GM18520 (cell line): ENCODE measurements around the gene GPR42.
"Not testable (repeated sequence)": the region's sequence is repeated elsewhere in the genome, so short reads cannot be mapped to it uniquely, and the experiment has no call there.

Experiments
- ATAC-seq: cut with Tn5 transposase; IDR thresholded peaks from one replicate; pipeline ENCODE4 v1.9.1; 2021; ENCODE audit not compliant: unreplicated experiment

The GPR42 gene

GRCh38 chr19:35392742-35393715 lies 22.2 kb downstream of the GPR42 start:
- ATAC-seq: no peak

- ATAC-seq: no peak
Measured at GRCh38 chr19:35395382-35396199, 24.7 kb downstream of the GPR42 start.

GRCh38 chr19:35396240-35396885 lies 25.5 kb downstream of the GPR42 start:
- ATAC-seq: no peak

- no peak for ATAC-seq
Measured at GRCh38 chr19:35397064-35397463, 26.2 kb downstream of the GPR42 start.

DNA sequence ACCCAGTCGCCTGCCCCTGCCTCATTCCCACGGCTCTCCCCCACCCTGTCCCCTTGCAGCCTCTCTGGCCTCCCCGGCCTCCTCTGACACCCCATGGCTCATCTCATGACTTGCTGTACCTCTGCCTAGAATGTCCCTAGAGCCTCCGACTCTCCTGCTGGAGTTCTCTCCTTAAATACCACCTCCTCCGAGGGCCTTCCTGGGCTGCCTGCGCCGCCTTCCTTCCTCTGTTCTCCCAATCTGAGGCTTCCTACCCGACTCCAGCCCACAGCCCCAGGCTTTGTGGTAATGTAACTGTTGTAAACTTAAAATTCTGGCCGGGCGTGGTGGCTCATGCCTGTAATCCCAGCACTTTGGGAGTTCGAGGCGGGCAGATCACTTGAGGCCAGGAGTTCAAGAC lies 27.7 kb downstream of the GPR42 start:
- ATAC-seq: no peak

- no peak for ATAC-seq
Measured at GRCh38 chr19:35399231-35399630, 28.4 kb downstream of the GPR42 start.

GRCh38 chr19:35399948-35400772 lies 29.3 kb downstream of the GPR42 start:
- no peak for ATAC-seq

GRCh38 chr19:35400773-35401100 lies 29.9 kb downstream of the GPR42 start:
- no peak for ATAC-seq

DNA sequence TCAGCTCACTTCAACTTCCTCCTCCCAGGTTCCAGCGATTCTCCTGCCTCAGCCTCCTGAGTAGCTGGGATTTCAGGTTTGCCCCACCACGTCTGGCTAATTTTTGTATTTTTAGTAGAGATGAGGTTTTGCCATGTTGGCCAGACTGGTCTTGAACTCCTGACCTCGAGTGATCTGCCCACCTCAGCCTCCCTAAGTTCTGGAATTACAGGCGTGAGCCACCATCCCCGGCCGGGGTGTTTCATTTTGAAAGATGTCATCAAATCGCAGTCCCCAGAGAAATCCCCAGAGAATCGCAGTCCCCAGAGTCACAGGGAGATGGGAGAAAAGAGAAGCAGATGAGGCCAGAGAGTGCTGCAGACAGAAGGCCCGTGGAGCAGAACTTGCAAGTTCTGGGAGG lies 30.5 kb downstream of the GPR42 start:
- not testable (repeated sequence) for ATAC-seq

DNA sequence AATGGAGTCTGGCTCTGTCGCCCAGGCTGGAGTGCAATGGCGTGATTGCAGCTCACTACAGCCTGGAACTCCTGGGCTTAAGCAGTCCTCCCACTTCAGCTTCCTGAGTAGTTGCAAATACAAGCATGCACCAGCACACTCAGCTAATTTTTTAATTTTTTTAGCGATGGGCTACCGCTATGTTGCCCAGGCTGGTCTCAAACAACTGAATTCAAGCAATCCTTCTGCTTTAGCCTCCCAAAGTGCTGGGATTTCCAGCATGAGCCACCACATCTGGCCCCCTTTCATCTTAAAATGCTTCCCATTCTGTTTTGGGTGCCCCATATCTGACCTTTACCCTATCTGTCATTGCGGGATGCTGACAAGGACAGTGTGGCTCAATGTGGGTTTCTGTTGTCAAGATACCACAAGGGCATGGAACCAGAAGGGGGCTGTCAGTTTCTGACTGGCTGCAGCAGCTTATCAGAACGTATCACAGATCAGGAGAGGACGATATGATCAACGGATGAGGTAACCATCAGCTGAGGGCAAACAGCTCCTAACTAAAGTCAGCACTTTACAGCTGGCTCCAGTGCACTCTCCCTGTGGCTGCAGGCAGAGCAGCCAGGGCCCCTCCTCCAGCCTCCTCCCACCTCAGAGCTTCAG lies 32.4 kb downstream of the GPR42 start:
- ATAC-seq: no peak

DNA sequence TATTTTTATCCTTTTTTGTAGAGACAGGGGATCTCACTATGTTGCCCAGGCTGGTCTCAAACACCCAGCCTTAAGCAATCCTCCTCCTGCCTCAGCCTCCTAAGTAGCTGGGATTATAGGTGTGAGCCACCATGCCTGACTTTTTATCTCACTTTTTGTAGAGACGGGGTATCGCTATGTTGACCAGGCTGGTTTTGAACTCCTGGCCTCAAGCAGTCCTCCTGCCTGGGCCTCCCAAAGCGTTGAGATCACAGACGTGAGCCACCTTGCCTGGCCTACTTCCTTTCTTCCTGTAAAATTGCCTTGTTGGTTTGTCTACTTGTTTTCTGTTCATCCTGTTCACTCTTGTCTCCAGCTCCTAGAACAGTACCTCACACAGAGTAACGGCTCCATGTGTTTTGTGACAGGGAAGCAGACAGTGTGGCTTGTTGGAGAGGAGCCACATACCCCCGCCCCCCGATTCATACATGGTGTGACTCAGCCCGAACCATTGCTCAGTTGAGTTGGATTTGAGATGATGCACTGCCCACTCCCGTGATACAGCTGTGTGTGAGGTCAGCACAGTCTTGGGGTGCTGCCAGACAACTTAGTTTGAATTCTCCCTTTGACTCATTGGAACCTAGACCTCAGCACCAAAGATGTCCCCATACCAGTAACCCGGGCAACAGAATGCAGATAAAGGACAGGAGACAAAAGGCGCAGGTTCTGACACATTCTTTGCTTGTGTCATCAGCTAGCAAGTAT lies 34.2 kb downstream of the GPR42 start:
- ATAC-seq: peak; percentile 83

GRCh38 chr19:35407619-35408018 lies 36.8 kb downstream of the GPR42 start:
- no peak for ATAC-seq

GRCh38 chr19:35408284-35409171 lies 37.7 kb downstream of the GPR42 start:
- peak; percentile 60 for ATAC-seq

DNA sequence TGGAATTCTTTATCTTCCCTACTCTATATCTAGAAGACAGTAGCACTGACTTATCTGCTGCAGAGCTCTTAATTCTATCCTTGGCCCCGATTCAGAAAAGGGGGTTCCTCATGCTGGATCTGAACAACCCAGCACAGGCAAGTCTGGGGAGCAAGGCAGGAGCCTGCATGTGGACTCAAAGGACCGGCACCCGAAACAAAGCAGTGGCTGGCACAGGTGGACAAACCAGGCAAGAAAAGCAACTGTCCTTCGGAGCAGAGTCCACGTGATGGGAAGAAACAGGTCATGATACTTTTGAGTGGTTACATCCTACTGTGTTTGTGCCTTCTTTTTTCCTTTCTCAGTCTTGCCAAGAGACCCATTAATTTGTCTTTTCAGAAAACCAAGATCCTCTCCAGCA lies 38.3 kb downstream of the GPR42 start:
- no peak for ATAC-seq

- ATAC-seq: no peak
Measured at GRCh38 chr19:35410487-35410886, 39.6 kb downstream of the GPR42 start.

GRCh38 chr19:35414442-35414841 lies 43.6 kb downstream of the GPR42 start:
- no peak for ATAC-seq

- ATAC-seq: no peak
Measured at GRCh38 chr19:35416331-35416730, 45.5 kb downstream of the GPR42 start.

GRCh38 chr19:35417278-35417677 lies 46.4 kb downstream of the GPR42 start:
- ATAC-seq: no peak
